ENCODE measurements around the gene FABP1.

DNA sequence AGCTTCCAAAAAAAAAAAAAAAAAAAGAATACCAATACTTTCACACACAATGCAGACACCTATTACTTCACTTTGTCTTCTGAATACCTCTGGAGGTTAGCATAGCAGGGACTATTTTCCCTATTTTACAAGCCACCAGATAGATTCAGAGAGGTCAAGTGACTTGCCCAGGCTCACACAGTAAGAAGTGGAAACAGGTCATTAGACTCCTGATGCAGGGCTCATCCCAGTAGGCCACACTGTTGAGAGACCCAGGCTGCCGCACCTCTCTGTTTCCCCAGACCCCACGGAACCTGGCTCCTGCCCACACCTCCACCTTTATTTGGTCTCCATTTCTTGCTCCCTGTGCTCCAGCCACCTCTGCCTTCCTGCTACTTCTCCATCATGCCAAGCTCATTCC, 40.8 kb downstream of the FABP1 start:
- TF ChIP-seq, protein P1, sequence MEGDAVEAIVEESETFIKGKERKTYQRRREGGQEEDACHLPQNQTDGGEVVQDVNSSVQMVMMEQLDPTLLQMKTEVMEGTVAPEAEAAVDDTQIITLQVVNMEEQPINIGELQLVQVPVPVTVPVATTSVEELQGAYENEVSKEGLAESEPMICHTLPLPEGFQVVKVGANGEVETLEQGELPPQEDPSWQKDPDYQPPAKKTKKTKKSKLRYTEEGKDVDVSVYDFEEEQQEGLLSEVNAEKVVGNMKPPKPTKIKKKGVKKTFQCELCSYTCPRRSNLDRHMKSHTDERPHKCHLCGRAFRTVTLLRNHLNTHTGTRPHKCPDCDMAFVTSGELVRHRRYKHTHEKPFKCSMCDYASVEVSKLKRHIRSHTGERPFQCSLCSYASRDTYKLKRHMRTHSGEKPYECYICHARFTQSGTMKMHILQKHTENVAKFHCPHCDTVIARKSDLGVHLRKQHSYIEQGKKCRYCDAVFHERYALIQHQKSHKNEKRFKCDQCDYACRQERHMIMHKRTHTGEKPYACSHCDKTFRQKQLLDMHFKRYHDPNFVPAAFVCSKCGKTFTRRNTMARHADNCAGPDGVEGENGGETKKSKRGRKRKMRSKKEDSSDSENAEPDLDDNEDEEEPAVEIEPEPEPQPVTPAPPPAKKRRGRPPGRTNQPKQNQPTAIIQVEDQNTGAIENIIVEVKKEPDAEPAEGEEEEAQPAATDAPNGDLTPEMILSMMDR (conservative IDR thresholded peaks at IDR 0.05; ENCODE audit: low read depth, low read length) = no peak
- TF ChIP-seq EZH2 (IDR thresholded peaks at IDR 0.05; ENCODE audit: borderline replicate concordance, low read depth, low read length, poor library complexity, severe bottlenecking) = no peak
